ENCODE measurements around the gene PGAP6. TPM values are rescaled to one million over a fixed set of nuclear protein-coding genes. Genes with fewer than 3 reads are reported as not detected.

The PGAP6 gene
- total RNA-seq, 2 donors from 2014 or later: 38.7 to 55.4 TPM

DNA sequence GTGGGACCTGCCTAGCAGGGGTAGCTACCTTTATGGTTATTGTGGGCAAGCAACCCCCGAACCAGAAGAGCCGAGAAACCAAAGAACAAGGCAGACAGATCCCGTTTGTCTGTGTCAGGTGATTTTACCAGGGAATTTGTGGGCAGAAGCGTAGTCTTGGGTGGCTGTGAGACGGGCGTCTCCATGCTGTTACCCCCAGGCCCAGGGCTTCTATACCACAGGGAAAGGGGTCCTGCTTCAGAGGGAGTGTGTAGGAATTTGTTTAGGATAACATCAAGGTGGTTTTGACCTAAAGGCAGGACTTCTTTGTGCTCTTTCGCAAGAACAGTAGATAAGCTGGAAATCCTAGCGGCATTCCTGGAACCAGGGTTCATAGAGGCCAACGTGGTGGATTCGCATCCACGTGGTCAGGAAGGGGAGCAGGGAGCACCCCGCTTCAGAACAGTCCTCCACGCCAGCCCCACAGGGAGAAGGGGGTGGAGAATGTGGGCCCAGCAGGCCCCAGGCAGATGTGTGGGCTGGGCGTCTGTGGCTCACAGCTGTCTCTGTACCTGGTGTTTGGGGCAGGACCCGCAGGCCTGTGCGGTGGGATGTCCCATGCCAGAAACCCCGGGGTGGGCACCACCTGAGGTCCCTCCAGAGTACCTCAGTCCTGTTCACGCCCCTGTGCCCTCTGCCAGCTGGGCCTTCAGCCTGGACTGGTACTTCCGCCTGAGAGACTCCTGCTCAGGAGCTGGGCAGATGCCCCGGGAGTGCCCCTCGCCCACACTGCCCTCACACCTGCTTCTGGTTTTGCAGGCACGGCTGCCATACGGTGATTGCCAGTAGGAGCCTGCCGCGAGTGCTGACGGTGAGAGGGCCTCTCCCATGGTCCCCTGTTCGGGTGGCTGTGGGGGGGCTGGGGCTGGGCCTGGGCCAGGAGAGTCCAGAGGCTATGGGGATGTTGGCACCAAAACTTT, 24.0 kb upstream of the PGAP6 start:
- Histone ChIP-seq H3K4me1 (ENCODE audit: control insufficient read depth in 1 of 2, low read depth in 2 of 2) (peaks cover 0 to 11% of the 10 kb centered on the region in 2 donors), H3K36me3 (peaks cover 2% of the 10 kb centered on the region), H3K27ac (no peak overlapping the region), H3K4me3 (no peak overlapping the region), H3K9me3 (no peaks in the 10 kb centered on the region), H3K27me3 (replicated peaks; ENCODE audit: insufficient read depth) (no peaks in the 10 kb centered on the region)
- DNase-seq (ENCODE audit: low spot score) (no peak), ATAC-seq (ENCODE audit: insufficient number of reproducible peaks, low FRiP score, low read depth) (no peak)
- TF ChIP-seq, protein P1, sequence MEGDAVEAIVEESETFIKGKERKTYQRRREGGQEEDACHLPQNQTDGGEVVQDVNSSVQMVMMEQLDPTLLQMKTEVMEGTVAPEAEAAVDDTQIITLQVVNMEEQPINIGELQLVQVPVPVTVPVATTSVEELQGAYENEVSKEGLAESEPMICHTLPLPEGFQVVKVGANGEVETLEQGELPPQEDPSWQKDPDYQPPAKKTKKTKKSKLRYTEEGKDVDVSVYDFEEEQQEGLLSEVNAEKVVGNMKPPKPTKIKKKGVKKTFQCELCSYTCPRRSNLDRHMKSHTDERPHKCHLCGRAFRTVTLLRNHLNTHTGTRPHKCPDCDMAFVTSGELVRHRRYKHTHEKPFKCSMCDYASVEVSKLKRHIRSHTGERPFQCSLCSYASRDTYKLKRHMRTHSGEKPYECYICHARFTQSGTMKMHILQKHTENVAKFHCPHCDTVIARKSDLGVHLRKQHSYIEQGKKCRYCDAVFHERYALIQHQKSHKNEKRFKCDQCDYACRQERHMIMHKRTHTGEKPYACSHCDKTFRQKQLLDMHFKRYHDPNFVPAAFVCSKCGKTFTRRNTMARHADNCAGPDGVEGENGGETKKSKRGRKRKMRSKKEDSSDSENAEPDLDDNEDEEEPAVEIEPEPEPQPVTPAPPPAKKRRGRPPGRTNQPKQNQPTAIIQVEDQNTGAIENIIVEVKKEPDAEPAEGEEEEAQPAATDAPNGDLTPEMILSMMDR (IDR thresholded peaks at IDR 0.05): no peak

DNA sequence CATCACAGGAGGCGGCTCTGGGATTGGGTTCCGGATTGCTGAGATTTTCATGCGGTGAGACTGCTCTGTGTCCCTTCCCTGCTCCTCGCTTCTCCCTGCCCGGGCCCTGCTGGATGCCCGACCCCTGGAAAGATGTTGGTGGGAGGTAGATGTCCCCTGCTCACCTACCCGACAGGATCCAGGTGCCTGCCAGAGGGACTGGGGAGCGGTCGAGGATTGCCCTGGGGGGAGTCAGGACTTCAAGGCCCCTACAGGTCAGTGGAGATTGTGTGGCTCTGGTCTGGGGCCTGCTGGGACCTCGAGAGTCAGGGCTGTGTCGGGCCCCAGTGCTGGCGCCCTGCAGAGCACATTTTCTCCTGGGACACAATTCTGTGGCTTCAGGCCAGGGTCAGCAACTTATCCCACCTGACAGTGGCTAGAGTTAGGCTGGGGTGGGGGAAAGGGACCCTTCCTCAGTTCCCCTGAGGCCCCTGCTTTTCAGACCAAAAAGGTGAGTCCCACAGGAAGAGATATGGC, 23.3 kb upstream of the PGAP6 start:
- DNase-seq (ENCODE audit: low spot score) (no peak), ATAC-seq (ENCODE audit: insufficient number of reproducible peaks, low FRiP score, low read depth) (no peak)
- H3K9me3 ChIP-seq: no peaks in the 10 kb centered on the region
- no peak overlapping the region for H3K27ac ChIP-seq
- TF ChIP-seq, protein P1 (IDR thresholded peaks at IDR 0.05): no peak
- peaks cover 0 to 19% of the 10 kb centered on the region in 2 donors for H3K4me1 ChIP-seq (ENCODE audit: control insufficient read depth in 1 of 2, low read depth in 2 of 2)
- no peaks in the 10 kb centered on the region for H3K36me3 ChIP-seq
- no peaks in the 10 kb centered on the region for H3K27me3 ChIP-seq (replicated peaks; ENCODE audit: insufficient read depth)
- H3K4me3 ChIP-seq: no peak overlapping the region

DNA sequence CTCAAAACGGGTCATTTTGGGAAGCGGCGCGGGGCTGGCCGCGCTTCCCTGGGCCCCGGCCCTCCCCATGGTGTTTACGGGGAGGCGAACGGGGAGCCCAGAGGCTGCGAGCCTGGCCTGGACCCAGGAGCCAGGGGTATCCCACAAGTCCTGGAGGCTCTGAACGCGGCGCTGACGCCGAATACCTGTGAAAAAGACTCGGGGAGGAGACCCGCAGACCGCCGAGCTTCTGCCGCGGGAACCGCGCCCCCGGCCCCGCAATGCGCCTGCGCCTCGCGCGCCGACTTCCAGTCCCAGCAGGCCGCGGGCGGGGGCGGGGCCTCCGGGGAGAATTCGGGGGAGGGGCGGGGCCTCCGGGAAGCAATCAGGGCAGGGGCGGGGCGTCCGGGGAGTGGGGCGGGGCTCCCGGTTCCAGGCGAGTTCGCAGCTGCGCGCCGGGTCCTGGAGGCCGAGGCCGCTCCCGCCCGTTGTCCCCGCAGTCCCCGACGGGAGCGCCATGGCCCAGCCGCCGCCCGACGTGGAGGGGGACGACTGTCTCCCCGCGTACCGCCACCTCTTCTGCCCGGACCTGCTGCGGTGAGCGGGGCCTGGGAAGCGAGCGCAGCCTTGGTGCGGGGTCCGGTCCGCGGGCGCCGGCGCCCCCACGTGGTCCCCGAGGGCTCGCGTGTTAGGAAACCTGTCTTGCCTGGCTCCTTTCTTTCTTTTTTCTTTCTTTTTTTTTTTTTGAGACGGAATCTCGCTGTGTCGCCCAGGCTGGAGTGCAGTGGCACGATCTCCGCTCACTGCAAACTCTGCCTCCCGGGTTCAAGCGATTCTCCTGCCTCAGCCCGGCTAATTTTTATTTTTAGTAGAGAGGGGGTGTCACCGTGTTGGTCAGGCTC, 19.9 kb upstream of the PGAP6 start, which contains the start of gene DECR2:
Gene DECR2, plus strand, starts transcription at position 418 of the 881 bp plus-strand sequence. Its CDS starts 79 bp downstream, at position 497.
- TF ChIP-seq, protein P1 (IDR thresholded peaks at IDR 0.05): peak; percentile 44
- Histone ChIP-seq H3K9me3 (no peaks in the 10 kb centered on the region), H3K4me3 (peak within 1 kb of the TSS; percentile 99), H3K27me3 (replicated peaks; ENCODE audit: insufficient read depth) (no peaks in the 10 kb centered on the region), H3K27ac (peak within 1 kb of the TSS; percentile 84 to 91), H3K36me3 (no peaks in the 10 kb centered on the region), H3K4me1 (ENCODE audit: control insufficient read depth in 1 of 2, low read depth in 2 of 2) (peaks cover 0 to 31% of the 10 kb centered on the region in 2 donors)
- peak; percentile 86 for DNase-seq (ENCODE audit: low spot score)
- peak; percentile 76 for ATAC-seq (ENCODE audit: insufficient number of reproducible peaks, low FRiP score, low read depth)

DNA sequence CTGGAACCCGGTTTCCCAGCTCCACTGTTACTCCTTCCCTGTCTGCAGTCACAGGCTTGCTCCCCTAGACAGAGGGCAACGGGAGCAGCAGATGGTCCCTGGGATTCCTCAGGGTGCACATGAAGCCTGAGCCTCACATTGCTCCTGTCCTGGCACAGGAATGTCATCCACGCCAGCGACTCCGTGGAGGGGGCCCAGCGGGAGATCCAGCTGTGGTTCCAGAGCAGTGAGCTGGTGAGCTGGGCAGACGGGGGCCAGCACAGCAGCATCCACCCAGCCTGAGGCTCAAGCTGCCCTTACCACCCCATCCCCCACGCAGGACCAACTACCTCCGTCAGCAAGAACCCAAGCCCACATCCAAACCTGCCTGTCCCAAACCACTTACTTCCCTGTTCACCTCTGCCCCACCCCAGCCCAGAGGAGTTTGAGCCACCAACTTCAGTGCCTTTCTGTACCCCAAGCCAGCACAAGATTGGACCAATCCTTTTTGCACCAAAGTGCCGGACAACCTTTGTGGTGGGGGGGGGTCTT, 18.3 kb upstream of the PGAP6 start:
- ATAC-seq (ENCODE audit: insufficient number of reproducible peaks, low FRiP score, low read depth) (no peak), DNase-seq (ENCODE audit: low spot score) (no peak)
- peak overlapping the region in 1 of 2 donors; percentile 76 for H3K27ac ChIP-seq
- H3K4me1 ChIP-seq (ENCODE audit: control insufficient read depth in 1 of 2, low read depth in 2 of 2): peaks cover 0 to 31% of the 10 kb centered on the region in 2 donors
- TF ChIP-seq, protein P1 (IDR thresholded peaks at IDR 0.05): no peak
- H3K4me3 ChIP-seq: peak overlapping the region; percentile 99
- H3K27me3 ChIP-seq (replicated peaks; ENCODE audit: insufficient read depth): no peaks in the 10 kb centered on the region
- H3K9me3 ChIP-seq: no peaks in the 10 kb centered on the region
- H3K36me3 ChIP-seq: no peaks in the 10 kb centered on the region

Data from thoracic aorta (tissue), 2 donors.